ENCODE measurements around the gene SLC35B1.

SLC35B1 gene

GRCh38 chr17:49692751-49693150 lies 15.0 kb downstream of the SLC35B1 start:
- TF ChIP-seq CTCF (IDR thresholded peaks at IDR 0.05; ENCODE audit: borderline replicate concordance, control extremely low read depth, extremely low read depth, insufficient read depth, missing control alignments) = no peak
- no peak for DNase-seq (ENCODE audit: low spot score)
- in situ Hi-C loops (cut with MboI; ENCODE audit: low sequenced_read_pairs, unreplicated experiment) = loop anchor here (5.0 to 25.0 kb wide), 2 partner anchors 120 to 280 kb away; partner anchors contain the start of gene PHB1

GRCh38 chr17:49691677-49692191 lies 16.0 kb downstream of the SLC35B1 start:
- TF ChIP-seq CTCF (IDR thresholded peaks at IDR 0.05; ENCODE audit: borderline replicate concordance, control extremely low read depth, extremely low read depth, insufficient read depth, missing control alignments) = no peak
- DNase-seq (ENCODE audit: low spot score) = no peak
- in situ Hi-C loops (cut with MboI; ENCODE audit: low sequenced_read_pairs, unreplicated experiment) = loop anchor here (5.0 to 25.0 kb wide), 2 partner anchors 119 to 279 kb away; partner anchors contain the start of gene PHB1

- in situ Hi-C loops (cut with MboI; ENCODE audit: low sequenced_read_pairs, unreplicated experiment) = loop anchor here (5.0 to 25.0 kb wide), 2 partner anchors 119 to 279 kb away; partner anchors contain the start of gene PHB1
- TF ChIP-seq CTCF (IDR thresholded peaks at IDR 0.05; ENCODE audit: borderline replicate concordance, control extremely low read depth, extremely low read depth, insufficient read depth, missing control alignments) = no peak
- no peak for DNase-seq (ENCODE audit: low spot score)
Measured at GRCh38 chr17:49691086-49691676, 16.6 kb downstream of the SLC35B1 start.

- no peak for DNase-seq (ENCODE audit: low spot score)
- no peak for TF ChIP-seq CTCF (IDR thresholded peaks at IDR 0.05; ENCODE audit: borderline replicate concordance, control extremely low read depth, extremely low read depth, insufficient read depth, missing control alignments)
- in situ Hi-C loops (cut with MboI; ENCODE audit: low sequenced_read_pairs, unreplicated experiment) = loop anchor here (5.0 to 25.0 kb wide), 2 partner anchors 118 to 278 kb away; partner anchors contain the start of gene PHB1
Measured at GRCh38 chr17:49690256-49690655, 17.5 kb downstream of the SLC35B1 start.

GRCh38 chr17:49688848-49689247 lies 18.9 kb downstream of the SLC35B1 start:
- in situ Hi-C loops (cut with MboI; ENCODE audit: low sequenced_read_pairs, unreplicated experiment) = loop anchor here (25.0 kb wide), 1 partner anchor 277 kb away; the partner anchor contains the start of gene PHB1
- DNase-seq (ENCODE audit: low spot score) = no peak
- no peak for TF ChIP-seq CTCF (IDR thresholded peaks at IDR 0.05; ENCODE audit: borderline replicate concordance, control extremely low read depth, extremely low read depth, insufficient read depth, missing control alignments)

GRCh38 chr17:49687878-49688491 lies 19.8 kb downstream of the SLC35B1 start:
- DNase-seq (ENCODE audit: low spot score) = no peak
- in situ Hi-C loops (cut with MboI; ENCODE audit: low sequenced_read_pairs, unreplicated experiment) = loop anchor here (25.0 kb wide), 1 partner anchor 276 kb away; the partner anchor contains the start of gene PHB1
- no peak for TF ChIP-seq CTCF (IDR thresholded peaks at IDR 0.05; ENCODE audit: borderline replicate concordance, control extremely low read depth, extremely low read depth, insufficient read depth, missing control alignments)

Data from GM13976 (cell line).